GM12864 (cell line): ENCODE results near the gene HSD11B1L.

Experiments used
- DNase-seq: peaks from one replicate; pipeline ENCODE4 v3.0.0-alpha.2; 2011; ENCODE audit warnings: low read depth
- H3K4me3 ChIP-seq: 2 replicates; pipeline ENCODE4 v1.5.1; 2011; ENCODE audit warnings: mild to moderate bottlenecking, low read depth, low read length, control low read depth
- TF ChIP-seq, protein P1 (sequence below): IDR thresholded peaks from 2 replicates; pipeline ENCODE4 v1.5.1; 2011; ENCODE audit warnings: low read depth, mild to moderate bottlenecking, moderate library complexity, low read length, control low read depth, inconsistent platforms; ENCODE audit errors: missing control alignments

The HSD11B1L gene

DNA sequence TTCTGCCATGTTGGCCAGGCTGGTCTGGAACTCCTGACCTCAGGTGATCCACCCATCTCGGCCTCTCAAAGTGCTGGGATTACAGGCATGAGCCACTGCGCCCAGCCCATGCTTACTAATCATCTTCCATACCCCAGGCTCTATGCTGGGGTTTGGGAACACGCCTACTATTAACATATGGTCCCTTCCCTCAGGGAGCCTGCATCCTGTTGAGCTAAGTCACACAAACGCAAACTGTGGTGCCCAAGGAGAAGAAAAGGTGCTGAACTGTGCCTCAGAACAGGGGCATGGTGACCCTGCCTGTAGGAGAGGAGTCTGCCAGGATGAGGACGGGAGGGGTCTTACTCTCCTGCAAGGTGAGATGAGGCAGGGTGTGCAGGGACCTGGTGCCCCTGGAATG, 6.1 kb upstream of the HSD11B1L start:
- TF ChIP-seq, protein P1, sequence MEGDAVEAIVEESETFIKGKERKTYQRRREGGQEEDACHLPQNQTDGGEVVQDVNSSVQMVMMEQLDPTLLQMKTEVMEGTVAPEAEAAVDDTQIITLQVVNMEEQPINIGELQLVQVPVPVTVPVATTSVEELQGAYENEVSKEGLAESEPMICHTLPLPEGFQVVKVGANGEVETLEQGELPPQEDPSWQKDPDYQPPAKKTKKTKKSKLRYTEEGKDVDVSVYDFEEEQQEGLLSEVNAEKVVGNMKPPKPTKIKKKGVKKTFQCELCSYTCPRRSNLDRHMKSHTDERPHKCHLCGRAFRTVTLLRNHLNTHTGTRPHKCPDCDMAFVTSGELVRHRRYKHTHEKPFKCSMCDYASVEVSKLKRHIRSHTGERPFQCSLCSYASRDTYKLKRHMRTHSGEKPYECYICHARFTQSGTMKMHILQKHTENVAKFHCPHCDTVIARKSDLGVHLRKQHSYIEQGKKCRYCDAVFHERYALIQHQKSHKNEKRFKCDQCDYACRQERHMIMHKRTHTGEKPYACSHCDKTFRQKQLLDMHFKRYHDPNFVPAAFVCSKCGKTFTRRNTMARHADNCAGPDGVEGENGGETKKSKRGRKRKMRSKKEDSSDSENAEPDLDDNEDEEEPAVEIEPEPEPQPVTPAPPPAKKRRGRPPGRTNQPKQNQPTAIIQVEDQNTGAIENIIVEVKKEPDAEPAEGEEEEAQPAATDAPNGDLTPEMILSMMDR = no peak
- no peak for DNase-seq
- H3K4me3 ChIP-seq = no peak overlapping the region

DNA sequence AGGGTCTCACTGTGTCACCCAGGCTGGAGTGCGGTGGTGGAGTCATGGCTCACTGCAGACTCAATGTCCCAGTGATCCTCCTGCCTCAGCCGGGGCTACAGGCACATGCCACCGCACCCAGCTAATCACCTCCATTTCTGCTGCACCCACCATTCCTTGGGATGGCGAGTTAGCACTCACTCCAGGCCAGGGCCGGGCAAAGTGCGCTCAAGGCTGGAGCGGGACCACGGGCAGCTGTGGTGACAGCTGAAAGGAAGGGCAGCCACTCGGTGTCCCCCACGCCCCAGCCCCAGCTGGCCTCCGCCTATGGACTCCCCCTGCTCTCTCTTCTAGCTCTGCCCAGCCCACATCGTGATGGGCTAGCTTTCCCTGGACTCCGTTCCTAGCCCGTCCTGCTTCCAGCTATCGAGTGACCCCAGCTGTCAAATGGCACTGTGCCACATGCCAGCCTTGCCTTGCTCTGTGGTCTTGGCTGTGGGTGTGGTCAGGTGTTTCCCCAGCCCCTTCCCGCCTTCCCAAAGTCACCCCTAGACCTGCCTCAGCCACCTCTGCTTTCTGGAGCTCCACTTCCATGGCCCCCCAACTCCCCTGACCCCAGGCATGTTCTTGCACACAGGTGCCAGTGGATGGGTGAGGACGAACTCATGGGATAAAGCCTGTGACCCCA, 4.6 kb upstream of the HSD11B1L start:
- DNase-seq = no peak
- TF ChIP-seq, protein P1 = no peak
- H3K4me3 ChIP-seq = no peak overlapping the region

DNA sequence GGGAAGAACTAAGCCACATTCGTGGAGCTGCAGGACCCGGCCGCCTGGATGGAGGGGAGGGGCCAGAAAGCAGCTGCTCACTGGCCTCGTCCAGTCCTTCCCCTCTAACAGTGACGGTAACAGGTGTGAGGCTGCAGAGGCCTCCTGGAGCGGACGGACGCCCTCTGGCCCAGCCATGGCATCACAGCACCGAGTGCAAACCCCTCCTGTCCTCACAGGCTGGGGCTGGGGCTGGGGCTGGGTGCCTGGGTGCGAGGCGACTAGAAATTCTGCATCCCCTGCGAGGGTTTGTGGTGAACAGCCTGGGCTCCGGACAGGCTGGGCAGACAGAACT, 4.1 kb upstream of the HSD11B1L start:
- no peak overlapping the region for H3K4me3 ChIP-seq
- TF ChIP-seq, protein P1 = no peak
- DNase-seq = no peak

DNA sequence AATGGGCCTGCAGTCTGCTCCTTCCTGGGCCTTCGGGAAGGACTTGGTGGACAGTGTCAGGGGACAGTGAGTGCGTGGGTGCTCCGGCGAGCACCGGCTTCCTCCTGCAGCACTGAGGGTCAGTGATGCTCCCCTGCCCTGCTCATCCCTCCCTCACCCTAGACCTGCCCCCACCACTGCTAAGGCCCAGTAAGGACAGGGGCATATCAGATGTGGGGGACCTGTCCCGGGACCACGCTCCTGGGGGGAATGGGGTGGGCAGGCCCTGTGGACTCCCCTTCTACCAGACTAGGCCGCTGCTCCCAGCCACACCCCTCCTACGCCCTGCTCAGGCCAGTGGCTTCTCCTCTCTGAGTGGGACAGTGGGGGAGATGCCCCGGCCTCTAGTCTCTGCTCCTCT, 3.7 kb upstream of the HSD11B1L start:
- no peak for DNase-seq
- TF ChIP-seq, protein P1 = no peak
- H3K4me3 ChIP-seq = no peak overlapping the region

DNA sequence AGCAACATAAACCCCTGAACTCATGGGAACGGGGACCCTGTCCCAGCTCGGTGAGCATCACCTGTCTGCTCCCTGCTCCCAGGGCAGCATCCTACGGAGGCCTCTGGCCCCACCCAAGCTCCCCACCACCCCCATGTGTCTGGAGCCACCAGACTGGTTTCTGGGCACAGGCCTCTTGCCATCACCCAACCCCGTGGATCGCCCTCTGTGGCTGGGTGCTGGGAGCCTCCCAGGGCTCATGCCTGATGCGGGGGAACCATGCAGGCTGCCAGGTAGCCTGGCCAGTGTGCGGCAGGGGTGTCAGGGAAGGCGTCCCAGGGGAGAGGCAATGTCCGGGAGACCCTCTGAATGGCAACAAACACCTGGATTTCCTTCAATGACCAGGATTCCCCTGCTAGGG, 3.2 kb upstream of the HSD11B1L start:
- TF ChIP-seq, protein P1 = no peak
- no peak for DNase-seq

DNA sequence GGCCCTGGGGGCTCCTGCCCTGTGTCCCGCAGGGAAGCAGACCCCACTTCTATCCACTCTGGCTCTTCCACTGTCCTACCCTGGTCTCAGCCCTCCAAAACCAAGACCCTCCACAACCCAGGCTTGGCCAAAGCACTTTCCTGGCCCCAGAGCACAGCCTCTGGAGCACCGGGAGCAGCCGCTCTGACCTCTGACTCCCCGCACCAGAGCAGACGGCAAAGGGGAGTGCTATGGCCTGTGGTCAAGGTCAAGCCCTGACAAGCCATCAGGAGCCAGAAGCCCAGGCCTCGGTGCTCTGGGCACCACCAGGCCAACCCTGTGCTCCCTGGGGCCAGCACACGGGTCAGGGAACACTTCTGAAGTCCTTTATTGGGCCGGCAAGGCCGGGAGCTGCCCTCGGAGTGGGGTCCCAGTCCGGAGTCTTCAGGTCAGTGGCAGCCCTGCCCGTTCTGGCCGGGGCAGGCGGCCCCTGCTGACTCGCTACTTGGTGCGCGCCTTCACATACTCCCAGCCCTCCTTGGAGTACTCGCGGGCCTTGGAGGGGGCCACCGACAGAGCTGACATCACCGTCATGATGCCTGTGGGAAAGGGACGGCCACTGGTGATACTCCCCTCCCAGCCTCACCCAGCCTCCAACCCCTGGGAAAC, 2.6 kb upstream of the HSD11B1L start:
- TF ChIP-seq, protein P1 = no peak
- no peak for DNase-seq
- no peak overlapping the region for H3K4me3 ChIP-seq

More for the DNA sequence above, 3.2 kb upstream of the HSD11B1L start:
- no peak overlapping the region for H3K4me3 ChIP-seq
